ENCODE data around the gene RXRA.

RXRA gene

DNA sequence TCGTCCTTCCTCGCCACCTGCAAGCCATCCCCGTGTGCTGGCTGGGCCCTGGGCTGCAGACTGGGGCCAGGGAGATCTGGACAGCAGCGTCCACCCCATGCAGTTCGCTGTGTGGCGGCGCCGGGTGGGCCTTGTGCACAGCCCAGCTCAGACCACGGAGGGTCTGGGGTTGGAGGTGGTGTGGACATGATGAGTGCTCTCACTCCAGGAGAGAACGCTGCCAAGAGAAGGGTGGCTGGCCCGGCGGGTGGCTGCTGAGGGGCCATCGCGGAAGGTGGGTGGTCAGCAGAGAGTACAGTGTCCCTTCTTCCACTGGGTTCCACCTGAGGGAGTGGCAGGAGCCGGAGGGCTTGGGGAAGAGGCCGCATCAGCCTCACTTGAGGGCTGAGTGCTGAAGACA is 44.4 kb downstream of the RXRA start:
- no peak for DNase-seq

DNA sequence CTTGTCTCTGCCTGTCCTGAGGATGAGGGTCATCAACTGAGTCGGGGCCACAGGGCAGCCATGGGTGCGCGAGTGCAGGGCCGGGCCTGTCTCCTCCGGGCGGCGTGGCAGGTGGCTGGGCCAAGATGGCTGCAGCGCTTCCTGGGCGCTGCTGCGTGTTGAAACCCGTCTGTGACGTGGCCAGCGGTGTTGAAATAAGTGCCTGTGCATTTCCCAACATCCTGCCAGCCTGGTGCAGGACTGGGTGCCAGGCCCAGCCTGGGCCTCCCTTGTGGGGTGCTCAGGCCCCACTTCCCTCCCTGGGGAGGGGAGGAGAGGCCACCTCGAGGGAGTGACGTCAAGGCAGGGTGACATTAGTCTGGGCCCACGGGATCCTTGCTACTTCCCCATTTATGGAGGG is 45.5 kb downstream of the RXRA start:
- no peak for DNase-seq

DNA sequence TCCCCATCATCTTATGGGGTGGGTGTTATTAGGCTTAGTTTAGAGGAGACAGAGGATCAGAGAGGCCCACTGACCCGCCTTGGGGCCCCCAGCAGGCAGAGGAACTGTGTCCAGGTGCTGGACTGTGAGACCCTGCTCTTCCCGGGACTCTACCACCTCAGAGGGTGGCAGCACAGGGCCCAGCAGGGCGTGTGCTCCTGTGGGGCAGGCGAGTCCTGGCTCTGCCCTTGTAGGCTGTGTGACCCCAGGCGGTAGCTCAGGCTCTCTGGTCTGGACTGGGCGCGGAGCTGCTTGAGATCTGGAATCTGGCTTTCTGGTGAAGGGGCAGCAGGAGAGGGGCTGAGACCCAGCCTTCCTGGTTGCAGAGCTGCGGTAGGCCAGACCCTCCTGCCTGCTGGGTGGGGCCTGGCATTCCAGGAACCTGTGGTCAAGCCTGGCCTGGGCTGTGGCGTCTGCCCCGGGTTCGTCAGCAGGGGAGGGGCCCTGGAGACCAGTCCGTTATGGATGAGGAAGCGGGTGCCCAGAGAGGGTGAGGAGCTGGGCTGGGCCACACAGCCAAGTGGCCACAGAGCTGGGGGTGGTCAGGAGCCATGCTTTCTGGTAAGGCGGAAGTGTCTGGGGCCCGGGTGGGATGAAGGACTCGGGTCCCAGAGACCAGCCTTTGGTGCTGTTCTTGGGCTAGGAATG is 46.5 kb downstream of the RXRA start:
- no peak for DNase-seq

DNA sequence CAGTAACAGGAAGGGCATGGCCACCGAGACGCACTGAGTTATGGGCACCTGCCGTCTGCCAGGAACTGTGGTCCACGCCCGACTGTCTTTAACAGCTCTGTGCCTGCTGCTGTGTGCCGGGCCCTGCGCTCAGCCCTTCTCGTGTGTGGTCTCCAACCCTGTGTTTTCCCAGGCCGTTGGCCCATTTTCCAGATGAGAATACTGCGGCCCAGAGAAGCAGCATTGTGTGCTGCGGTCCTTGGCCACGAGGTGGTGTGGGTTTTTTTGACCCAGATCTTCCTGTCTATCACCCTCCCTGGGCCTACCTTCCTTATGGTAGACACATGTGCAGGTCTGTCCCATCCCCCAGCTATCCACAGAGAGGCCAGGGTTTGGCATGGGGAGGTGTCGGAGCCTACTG is 47.0 kb downstream of the RXRA start:
- no peak for DNase-seq

DNA sequence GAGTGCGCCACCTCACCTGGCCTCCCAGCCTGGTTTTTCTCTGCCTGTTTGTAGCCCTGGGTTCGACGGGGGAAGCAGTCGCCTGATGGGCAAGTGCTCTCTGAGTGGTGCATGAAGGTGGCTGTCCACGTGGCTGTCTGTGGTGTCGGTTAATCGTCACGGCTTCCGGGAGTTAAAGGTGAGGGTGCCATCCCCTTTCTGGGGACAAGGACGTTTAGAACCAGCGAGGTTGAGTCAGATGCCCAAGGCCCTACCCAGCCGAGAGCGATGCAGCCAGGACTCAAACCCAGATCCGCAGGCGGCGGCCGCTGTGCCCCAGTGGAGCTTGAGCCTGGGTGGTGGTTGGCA is 47.7 kb downstream of the RXRA start:
- DNase-seq = no peak

DNA sequence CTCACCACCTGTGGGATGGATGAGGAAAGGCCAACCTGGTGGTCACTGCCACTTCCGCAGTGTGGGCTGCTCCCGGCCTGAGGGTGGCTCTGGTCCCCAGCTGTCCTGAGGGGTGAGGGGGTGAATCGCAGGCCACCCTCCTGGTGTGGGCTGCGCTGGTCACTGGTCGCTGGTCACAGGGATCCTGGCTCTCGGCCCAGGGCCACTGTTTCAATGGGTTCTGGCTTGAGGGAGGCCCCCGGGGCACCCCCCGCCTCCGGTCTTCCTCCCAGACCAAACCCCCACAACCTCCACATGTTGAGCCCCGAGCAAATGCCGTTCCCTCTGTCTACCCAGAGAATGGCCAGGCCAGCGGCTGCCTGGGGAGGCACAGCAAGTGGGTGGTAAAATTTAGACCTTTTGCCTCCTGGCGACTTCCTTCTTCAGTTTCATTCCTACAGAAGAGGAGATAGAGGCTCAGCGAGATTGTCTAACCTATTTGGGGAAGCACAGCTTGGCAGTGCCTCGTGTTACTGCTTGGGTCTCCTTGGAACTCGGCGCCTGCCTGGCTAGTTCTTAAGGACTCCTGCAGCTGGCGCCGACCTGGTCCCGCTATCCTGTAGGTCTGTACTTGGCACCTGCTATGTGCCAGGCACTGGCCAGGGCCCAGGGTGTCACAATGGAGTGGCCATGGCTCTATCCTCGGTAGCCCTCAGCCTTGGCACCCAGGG is 48.2 kb downstream of the RXRA start:
- no peak for DNase-seq

DNA sequence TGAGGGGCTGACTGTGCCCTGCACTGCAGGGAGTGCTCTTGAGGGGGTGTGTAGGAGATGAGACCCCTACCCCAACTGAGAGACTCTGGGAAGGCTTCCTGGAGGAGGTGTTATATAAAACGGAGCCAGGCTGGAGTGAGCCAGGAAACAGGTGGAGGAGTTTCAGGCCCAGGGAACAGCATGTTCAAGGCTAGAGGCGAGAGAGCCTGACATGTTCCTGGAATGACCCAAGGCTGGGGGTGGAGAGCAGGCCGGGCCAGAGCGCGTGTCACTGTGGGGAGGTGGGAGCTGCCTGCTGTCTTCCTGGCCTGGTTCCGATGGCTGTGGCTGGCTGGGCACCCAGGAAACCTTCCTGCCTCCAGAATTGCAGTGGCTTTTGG is 48.7 kb downstream of the RXRA start:
- no peak for DNase-seq

DNA sequence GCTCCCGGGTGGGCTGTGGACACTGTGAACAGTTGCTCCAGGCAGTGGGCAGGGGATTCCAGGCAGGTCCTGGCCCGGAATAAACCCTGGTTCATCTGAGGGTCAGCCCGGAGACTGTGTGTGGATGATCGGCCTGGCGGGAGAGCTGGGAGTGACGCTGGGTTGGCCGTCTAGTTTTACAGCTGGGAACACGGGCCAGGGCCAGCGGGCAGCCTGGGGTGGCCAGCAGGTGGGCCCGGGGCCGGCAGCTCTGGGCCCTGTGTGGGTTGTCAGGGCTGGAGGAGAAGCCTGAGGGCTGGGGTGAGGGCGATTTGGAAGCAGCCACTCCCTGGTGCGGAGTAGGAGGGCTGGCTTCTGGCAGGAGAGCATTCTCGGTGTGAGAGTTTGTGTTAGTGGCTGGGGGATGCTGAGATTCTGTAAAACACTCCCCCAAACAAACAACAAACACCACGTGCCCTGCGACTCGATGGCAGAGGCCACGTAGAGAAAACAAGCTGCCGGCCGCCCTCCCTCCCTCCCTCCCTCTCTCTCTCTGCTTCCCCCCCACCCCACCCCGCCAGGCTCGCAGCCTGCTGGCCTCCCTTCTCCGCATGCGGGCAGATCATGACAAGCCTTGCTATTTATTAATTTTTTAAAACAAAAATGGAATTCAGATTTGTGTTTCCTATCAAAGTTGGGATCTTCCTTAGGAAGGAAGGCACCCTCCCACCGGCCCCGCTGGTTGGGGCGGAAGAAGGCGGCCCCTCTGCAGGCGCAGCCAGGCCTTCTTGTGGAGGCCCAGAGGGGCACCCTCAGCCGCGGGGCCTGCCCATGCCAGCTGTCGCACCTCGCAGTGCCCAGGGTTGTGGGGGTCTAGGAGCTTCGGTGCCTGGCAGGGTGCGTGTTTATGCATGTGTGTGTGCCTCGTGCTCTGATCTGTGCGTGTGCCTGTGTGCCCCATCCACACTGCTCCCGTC is 49.5 kb downstream of the RXRA start:
- no peak for DNase-seq

DNA sequence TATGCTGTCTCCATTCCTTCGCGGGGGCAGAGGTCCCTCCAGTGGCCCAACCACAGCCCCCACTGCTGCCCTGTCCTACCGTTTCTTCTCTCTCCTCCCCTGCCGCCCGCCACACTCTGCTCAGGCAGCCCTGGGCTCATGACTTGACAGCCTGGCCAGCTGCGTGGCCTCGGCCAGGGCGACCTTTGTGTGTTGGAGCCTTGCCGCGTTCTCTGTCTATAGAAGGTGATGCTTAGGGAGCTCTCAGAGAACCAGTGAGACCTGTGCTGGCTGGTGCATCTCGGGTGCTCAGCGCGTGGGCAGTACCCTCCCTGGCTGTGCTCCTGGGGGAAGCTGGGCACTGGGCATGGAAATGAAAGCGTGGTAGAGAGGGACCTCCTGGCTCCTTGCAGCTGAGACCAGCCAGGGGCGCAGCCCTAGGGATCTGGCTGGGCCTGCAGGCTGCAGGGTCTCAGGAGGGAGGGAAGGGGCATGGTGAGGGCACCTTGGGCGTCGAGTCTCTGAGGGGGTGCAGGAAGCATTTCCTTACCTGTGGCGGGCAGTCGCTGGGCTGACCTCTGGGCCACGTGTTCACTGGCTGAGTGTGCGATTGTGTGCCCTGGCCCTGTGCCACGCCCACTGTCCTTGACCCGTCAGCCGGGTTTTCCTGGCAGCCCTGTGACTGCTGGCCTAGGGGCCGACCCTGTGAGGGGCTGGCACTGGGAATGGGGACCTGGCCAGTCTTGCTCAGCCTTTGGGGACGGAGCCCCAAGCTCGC is 50.3 kb downstream of the RXRA start:
- no peak for DNase-seq

DNA sequence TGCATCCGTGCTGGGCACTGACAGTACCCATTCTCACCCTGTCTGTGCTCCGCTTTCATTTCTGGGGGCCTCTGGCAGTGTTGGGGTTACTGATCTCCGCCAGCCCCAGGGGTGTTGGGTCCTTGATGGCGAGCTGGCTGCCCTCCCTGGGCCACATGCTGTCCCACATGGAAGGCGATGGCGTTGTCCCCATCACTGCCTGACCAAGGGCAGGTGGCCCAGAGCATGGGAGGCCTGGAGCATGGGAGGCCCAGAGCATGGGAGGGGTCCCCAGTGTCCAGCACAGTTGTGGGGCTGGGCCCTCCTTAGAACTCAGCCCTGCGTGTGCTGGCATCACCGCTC is 50.9 kb downstream of the RXRA start:
- DNase-seq = no peak

DNA sequence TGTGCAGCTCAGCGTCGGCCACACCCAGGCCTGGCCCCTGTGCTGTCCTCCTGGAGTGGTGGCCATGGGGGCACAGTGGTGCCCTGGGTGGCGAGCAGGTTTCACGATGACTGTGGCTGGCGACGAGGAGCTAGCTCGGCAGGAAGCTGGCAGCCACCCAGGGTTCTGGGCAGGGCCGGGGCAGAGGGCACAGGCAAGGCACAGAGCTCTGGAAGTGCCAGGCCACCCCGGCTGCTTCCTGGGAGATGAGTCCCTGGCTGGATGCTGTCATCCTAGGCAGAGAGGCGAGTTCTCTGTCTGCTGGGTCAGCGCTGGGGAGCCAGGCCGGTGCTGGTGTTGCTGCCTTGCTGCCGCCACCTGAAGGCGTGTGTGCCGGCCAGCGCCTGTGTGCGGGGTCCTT is 51.7 kb downstream of the RXRA start:
- no peak for DNase-seq

DNA sequence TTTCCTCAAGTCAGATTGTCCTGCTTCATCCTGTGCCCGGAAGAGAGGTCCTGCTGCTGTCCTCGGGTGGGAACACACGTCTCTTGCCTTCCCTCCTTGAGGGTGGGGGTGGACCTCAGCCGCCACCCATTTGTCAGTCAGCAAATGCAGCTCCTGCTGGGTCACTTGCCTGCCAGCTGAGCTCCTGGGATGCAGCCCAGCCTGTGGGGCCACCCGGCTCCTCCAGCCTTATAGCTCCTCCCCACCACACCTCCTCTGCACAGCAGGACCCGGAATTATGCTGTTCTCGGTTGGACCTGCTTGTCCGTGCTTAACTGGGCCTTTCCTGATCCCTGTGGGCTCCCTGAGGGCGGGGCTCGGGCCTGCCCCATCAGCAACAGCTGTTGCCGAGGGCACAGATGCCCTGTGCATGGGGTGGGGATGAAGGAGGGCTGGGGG is 52.7 kb downstream of the RXRA start:
- DNase-seq = no peak

DNA sequence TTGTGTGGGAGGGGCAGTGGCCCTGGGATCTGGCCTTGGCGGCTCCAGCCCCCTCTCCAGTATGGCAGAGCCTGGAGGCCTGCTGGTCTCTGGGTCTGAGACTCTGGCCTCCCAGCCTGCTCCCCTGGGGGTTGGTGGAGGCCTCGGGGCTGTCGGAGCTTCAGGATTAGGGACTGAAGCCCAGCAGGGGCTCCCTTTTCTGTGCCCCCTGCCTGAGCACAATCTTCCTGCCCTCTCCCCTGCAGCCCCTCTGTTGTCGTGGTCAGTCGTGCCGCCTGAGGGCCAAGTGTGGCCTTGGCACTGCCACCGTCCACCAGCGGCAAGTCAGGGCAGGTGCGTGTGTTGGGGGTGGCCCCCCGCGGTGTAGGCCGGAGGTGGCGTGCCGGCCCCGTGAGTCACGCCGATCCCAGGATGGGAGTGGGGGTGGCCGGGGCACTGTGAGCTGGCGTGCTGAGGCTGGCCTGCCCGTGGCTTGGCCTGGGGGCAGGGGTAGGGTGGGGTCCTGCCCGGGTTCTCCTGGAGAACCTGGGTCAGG is 53.6 kb downstream of the RXRA start:
- no peak for DNase-seq

DNA sequence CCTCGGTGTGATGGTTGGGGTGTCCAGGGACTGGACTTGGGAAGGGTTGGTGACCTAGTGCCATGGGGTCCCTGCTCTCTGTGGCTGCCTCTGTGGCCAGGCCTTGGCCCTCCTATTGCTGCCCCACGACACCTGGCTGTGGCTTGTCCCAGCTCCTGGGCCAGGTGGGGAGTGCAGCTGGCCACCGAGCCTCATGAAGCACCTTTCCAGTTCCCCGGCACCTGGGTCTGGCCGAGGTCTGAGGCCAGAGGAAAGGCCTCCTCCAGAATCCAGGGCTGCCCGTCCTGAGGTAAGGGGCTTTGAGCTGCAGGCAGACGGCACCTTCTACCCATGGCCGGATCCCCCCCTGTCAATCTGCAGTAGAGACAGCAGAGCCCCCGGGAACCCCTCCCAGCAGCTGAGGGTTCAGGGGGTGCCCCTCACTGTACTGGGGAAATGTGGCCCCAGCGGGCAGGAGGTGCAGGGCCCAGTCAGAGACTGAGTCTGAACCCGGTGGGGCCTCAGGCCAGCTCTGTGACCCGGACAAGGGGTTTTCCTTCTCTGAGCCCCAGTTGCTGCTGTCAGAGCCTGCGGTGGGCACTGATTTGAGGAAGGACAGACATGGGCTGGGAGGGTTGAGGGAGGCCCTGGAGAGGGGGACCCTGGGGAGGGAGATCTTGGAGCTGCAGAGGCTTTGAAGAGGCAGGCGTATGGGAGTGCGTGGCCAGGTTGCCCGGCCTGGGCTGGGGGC is 54.5 kb downstream of the RXRA start:
- no peak for DNase-seq

DNA sequence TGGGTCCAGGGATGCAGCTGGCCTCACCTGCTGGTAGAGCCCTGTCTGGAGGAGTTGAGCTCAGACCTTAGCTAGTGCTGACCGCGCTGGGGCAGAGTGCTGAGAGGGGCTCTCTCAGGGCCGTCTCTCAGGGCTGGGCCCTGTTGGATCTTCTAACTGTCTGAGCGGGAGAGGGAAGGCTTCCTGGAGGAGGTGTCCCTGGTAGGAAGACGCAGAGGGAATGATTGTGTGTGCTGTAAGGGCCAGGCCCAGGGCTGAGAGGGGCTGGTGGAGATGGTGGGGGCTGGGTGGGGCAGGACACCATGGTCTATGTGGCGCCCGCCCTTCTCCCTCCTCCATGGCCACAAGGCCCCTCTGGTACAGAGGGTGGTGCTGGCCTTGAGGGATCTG is 55.0 kb downstream of the RXRA start:
- no peak for DNase-seq

DNA sequence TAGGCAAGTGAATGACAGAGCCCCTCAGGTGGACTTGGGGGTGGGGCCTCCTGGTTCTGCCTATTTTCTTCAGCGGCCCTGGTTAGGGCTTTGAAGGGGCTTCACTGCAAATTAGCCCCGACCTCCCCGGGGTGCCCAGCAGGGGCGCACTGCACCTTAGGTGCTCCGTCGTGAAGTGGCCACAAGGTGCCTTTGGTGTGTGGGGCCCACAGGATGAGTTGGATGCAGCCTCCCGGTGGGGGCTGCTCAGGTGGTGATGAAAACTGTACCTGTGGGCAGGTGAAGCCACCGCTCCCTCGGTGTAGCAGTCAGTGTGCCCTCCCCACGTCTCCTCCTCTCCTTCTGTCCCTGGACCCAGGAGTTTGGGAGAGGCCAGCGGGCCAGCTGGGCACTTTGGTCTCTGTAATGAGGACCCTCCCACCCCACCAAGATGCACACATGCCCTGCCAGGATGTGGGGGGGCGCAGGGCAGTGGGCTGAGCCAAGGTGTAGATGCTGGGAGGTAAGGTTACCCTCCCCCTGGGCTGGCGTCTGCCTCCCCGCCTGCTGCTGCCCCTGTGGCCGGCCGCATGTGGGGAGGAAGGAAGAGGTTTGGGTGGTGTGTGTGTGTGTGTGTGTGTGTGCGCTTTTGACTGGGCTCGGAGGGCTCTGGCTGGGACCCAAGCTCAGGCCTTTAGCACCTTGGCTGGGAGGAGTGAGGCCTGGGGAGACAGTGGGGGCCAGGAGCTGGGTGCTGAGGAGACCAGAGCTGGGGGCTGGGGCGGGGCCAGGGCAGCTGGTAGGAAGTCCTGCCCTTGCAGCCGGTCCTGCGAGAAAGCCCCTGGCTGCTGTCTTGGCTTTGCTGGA is 55.6 kb downstream of the RXRA start:
- no peak for DNase-seq

DNA sequence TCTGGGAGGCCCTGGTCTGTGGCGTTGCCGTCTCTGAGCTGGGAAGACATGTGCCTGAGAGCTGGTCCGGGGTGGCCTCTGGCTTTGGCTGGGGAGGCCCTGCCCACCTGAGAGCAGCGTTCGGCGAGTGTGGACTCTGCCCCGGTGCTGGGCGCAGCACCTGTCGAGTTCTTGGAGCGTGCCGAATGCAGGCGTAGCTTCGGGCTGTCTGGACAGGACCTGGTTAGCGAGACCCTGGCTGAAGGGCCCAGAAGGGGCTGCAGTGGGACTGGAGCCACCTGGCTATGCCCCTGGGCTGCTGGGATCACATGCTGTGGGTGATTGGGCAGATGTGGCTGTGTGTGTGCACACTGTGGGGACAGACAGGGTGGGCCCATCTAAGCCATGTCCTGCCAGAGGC is 56.5 kb downstream of the RXRA start:
- DNase-seq = no peak

DNA sequence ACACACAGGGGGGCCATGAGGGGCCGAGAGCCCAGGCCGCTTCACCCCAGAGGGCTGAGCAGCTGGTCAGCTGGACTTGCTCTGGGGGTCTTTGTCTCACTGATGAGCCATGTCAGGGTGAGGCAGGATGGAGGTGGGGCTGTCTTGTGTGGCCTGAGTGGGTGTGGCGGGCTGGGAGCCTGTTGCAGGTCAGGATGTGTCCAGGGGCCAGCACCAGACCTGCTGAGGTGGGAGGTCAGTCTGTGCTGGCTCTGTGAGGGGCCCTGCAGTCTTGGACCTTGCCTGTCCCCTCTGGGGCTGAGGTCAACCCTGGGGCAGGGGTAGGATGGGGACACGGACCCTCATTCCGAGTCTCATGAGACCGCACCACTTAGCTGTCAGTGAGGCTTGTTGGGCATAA is 56.9 kb downstream of the RXRA start:
- DNase-seq = no peak

DNA sequence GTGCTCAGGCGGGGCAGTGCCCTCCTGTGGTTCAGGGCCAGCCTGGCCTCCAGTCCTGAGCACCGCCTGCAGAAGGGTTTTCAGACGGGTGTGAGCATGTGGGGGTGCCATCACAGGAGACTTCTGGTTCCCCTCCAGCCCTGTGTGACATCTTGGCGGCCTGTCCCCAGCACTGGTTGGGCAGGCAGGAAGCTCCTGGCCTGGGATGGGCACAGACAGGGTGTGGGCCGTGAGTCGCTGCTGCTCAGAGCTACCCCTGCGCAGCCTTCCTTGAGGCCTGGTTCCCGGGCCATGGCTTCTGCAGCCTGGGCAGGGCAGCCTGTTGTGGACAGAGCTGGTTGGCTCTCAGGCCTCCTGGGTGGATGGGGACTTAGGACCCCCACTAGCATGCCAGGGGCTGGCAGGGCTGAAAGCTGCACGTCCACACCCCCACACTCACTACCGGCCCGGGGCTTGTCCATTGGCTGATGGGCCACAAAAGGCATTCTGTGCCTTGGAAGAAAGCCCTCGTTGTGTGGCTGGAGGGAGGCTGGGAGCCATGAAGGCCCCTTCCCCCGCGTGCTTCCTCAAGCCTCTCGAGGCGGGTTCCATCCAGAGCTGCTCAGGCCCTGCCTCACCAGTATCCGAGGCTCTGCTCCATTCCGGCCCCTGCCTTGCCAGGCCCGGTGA is 58.7 kb downstream of the RXRA start:
- DNase-seq = no peak

DNA sequence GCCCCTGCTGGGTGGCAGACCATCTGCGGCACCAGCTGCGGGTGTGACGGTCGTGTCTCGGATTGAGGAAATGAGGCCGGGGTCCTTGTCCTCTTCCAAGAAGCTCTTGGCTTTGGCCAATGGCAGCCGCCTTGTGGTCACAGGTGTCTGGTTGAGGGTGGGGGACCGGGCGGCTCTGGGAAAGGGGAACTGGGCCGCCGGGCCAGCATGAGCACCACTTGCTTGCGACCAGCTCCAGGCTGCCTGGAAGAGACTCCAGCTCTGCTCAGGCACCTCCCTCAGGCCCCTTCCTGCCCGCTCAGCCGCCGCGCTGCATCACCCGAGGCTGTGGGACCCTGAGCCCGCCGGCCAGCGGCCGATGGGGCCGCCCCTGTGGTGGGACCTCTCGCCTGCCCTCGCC is 59.7 kb downstream of the RXRA start:
- DNase-seq = no peak
